Superior temporal gyrus (tissue), 1 donor: ENCODE data around the gene FAM204A.
A peak's percentile ranks its signal among the peaks of the same experiment; 100 is the strongest.

Experiments used
- DNase-seq: peaks from one replicate; pipeline ENCODE4 v3.0.0-alpha.2; 2016; ENCODE audit errors: extremely low spot score

The FAM204A gene

DNA sequence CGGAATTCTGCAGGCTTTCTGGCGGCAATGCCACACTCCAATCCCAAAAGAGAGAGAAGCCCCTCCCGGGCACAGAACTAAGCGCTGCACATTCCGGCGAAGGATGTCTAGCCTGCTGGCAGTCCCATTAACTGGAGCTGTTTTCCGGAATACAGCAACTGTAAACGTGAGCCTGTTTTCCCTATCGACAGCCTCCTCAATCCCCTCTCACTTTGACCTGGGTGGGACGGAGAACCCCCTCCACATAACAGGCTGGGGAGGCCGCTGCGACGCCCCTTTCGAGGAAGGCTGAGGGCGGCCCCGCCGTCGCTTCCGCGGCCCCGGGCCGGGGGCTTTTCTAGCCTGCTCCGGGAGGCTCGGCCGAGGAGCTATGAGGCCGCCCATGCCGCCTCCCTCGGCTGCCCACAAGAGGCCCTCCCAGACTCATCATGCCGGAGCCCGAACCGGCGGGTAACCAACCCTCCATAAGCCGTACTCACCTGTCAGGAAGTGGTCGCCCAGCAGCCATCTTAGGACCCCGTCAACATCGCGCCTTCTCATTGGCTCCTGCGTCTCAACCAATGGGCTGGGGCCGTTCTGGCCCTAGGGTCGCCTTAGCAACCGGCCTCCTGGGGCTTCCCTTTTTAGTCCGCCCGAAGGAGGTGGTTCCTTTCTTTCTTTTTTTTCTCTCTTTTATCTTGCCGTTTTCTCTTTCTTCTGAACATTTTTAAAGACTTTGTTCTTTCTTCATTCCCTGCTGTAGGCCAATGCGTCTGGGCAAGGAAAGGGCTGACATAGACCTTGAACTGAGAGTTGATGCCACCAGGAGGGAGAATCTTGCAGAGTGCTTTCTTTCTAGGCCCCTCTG, at the start of gene FAM204A:
FAM204A (minus strand) TSS at position 534 of the 847 bp plus-strand sequence. CDS start 5,909 bp downstream, outside the sequence.
- DNase-seq = peak; percentile 95

DNA sequence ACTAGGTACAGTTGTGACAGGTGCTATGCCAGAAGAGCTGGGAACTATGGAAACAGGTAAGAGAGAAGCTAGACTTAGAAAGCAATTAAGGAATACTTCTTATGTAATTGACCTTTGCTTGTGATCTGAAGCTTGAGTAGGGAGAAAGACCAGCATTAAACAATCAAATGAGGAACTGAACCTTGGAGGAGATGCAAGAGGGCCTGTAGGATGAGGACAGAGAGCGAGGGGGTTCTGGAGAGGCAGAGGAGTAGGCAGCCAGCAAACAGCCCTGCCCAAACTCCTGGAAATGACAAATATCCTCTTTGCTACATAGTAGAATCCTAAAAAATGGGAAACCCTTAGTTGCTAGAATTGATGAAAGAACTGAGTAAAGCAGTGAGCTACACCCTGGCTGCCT, 41.6 kb upstream of the FAM204A start:
- no peak for DNase-seq

DNA sequence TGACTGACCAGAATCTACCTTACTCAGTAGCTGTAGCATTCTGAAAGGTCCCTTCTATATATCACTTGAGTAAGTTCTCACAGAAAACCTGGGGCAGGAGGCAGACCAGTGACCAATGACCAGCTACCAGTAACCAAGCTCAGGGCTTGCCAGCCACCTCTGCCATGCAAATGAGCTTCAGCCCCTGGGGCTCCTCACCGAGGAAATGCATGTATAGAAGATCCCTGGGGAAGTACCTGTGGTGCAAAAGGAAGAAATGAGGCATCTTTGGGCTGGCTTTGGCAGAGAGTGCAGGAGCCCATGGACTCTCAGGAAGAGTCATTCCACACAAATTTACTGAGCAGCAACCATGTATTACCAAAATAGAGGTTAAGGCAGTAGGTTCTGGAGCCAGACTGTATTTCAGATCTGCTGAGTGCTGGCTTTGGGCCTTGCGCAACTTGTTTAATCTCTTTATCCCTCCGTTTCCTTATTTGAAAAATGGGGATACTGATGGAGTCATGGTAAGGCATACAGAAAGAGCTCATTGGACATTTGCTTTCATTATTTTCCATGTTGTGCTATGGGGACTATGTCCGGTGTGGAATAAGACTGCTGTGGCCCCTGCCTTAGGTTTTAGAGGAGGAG, 41.1 kb upstream of the FAM204A start:
- DNase-seq = no peak

DNA sequence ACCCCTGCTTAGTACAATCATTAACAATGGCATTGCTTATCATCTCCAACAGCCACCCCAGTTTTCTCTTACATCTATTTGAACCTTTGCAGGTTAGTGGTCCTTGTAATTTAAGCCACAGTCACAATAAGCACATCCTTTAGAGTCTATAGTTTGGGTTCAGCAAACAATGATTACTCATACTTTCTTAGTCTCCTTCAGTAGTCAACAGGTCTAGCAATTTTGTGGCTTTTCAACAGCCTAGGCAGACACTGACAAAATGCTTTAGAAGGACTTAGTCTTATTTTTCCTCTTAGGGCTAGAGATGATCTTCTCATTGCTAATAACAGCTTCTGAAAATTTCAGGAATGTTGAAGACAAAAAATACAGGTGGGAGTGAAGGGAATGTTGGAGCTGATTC, 32.3 kb upstream of the FAM204A start:
- no peak for DNase-seq

DNA sequence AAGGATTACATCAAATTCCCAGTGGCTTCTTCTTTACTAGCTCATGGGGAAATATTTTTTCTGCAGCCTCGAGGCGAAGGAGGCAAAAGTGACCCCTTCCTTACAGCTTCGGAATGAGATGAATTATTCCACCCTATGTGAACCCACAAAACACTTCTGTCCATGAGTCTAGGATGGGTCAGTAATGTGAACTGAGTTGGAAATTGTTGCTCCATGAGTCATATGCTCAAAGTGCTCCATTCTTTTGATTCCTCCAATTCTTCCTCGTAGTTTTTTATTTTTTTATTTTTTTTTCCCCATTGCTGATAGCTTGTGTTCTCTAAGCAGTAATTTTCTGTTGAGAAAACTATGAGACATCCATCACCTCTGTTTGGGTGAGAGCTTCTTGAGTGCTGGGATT, 31.7 kb upstream of the FAM204A start:
- no peak for DNase-seq

DNA sequence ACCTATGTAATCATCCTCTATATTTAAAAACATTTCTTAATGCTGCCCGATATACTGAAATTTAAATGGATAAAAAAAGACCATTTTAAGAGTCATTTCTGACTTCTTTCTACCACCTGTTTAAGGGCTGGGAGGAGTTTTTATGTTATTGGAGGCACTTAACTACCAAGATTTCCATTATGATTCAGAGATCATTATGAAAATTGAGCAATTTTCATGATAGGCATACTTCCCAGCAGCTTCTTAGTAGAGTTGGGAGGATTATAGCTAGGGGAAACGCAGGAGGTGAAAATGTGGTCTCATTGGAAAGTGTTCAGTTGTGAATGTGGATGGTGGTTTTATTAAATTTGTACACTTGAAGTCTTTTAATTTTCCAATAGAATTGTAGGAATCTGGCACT, 28.4 kb upstream of the FAM204A start:
- DNase-seq = no peak

DNA sequence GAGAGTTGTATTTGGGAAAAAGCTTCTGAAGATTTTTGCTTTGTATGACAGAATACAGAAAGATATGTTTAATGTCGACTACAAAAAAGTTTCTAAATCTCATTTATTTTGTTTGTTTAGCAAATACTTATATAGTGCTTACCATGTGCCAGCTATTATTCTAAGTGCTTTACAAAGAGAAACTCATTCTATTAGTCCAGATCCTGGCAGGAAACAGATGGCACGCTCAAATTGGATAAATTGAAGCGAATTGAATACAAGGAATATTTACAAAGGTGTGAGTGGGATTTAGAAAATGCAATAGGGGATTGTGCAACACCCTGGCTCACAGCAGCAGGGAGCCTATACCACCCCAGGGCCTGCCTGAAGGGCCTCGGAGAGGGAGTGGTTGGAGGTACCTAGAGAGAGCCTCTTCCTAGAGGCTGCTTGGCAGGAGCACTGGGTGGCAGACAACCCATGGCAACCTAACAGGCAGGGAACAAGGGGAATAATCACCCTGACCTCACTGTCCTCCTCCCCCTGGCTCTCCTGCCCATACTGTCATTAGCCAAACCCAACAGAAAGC, 27.6 kb upstream of the FAM204A start:
- no peak for DNase-seq

DNA sequence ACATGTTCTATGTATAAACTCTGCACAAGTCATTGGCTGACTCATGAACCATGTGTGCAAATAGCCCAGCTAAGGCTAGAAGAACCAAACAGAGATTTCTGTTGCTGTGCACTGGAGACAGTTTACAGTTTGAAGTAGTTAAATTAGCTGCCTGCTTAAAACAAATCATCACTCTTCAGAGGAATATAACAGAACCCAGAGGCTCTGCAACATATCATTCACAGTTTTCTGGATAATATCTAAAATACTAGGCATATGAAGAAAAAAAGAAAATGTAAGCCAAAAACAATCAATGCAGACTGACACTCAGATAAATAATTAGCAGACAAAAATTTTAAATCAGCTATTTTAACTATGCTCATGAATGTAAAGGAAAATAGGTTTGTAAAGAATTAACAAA, 23.6 kb upstream of the FAM204A start:
- DNase-seq = no peak

DNA sequence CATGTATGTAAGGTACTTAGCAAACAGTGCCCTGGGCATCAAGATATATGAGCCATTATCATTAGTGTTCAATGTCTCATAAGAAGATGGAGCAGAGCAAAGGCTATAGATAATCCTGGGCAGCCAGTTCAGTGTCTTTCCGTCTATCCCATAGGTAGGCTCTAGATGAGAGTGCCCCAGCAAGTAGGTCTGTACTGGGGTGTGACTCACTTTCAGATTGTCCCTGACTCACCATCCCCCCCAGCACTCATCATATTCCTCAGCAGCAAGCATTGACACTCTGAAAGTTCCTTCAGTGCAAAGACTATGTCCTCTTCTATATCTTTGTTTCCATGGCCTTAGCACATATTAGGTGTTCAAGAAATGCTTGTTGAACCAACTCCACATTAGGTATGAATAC, 20.0 kb upstream of the FAM204A start:
- no peak for DNase-seq

DNA sequence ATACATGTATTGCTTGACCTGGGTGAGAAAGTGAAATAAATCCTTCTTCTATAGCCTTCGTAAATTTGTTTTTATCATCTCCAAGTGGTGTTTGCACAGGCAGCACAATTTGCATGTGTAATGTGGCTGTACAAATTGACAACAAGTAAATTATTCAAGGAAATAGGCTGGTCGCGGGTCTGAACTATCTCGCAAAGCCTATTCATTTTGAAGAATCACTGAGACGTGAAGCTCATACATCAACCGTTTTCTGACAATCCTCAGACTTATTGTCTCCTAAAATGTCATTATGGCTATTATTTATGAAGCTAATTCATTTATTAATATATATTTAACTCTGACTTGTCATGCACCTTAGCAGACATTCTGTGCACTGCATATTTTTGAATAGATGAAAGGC, 16.2 kb upstream of the FAM204A start:
- no peak for DNase-seq

DNA sequence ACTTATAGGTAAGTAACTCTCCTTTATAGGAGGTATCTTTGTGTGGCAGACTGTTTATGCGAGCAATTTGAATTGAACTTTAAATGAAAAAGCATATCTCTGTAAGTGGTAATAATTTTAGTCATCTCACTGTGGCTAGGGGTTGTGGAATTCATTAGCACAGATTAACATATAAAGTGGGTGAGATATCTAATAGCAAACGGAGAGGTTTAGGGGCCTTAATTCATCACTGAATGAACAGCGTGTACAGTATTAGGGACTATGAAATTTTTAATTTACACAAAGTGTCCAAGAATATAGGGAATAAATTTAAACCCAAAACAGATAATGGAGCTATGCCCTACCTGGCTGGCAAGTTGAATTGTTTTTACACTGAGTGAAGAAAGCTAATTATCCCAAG, 15.7 kb upstream of the FAM204A start:
- no peak for DNase-seq

DNA sequence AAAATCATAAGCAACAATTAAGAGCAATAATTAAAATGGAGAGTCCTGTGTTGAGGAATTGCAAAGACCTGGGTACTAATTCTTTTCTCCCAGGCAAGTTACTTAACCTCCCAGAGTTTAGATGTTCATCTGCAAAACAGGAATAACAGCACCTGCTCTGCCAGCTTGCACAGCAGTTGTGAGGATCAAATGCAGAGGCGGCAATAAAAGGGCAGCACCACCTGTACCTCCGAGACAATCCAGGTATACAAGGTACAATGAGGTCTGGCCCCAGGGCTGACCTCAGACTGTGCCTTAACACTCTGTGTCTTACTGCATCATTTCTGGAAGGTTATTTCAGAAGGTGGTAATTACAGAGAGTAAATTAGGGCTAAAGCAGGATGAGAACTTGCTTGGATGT, 14.5 kb upstream of the FAM204A start:
- DNase-seq = no peak

DNA sequence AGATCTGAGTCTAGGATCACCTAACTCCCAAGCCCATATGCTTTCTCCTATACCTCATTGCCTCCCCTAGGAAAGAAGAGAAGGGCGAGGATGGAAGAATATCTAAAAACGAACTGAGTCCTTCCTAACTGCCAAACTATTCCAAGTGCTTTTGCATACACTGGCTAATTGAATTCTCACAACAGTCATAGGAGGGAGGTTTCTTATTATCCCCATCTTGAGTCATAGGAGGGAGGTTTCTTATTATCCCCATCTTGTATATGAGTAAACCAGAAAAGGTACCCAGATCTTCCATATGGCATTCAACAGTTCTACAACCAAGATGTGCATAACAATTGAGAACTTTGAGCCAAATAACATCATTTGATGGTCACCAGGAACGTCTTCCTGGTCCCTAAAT, 13.1 kb upstream of the FAM204A start:
- no peak for DNase-seq

DNA sequence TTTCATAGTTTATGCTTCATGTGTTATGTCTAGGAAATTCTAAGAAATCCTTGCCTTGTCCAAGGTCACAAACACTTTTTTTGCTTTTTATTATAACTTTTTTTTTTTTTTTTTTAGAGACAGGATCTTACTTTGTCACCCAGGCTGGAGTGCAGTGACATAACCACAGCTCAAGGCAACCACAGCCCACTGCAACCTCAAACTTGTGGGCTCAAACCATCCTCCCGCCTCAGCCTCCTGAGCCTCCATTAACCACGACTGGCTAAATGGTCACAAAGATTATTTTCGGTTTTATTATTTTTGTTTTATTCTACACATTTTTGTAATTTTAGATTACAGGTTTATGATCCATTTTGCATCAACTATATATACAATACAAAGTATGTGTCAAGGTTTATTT, 7.1 kb upstream of the FAM204A start:
- DNase-seq = no peak

DNA sequence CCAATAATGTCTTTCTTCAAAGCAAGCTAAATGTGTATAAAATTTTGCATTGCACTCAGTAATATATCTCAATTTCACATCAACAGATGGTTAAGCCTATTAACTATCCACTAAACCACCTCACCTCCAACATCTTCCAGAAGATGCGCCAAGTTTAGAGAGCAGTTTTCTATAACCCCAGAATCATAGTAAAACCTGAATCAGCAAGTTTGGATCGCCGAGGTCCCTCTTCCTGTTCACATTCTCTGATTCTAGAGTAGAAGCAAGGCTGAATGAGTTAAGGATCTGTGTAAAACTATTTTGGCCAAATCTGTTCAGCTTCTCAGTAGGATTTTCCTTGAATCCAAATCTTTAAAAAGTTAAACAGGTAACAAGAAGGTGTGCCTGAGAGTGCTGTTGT, 1.4 kb upstream of the FAM204A start:
- no peak for DNase-seq

DNA sequence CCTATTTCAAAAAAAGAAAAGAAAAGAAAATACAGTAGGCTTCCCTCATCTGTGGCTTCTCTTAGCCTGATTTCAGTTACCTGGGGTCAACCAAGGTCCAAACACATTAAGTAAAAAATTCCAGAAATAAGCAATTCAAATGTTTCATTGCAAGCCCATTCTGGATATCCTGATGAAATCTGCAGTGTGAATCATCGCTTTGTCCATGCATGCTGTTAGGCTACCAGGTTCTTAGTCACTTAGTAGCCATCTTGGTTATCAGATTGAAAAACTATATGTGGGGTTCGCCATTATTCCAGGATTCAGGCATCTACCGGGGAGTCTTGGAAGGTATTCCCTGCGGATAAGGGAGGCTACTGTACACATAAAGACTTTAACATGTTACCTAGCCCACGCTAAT, 991 bp upstream of the FAM204A start:
- DNase-seq = no peak

DNA sequence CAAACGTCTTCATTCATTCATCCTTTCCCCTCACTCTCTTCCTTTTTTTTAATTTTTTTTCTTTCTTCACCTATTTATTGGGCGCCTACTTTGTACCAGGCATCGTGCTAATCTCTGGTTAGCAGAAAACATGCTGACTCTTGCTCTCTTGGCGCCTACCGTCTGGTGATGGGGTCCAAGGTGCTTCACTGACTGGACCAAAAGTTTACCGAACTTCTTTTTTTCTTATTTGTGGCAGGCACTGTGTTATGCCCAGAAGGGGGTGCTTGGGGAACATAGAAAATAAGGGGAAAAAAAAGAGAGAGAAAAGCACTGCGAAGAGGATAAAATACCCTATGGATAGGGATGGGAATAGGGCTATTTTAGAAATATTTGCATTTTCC, 505 bp upstream of the FAM204A start:
- DNase-seq = no peak

DNA sequence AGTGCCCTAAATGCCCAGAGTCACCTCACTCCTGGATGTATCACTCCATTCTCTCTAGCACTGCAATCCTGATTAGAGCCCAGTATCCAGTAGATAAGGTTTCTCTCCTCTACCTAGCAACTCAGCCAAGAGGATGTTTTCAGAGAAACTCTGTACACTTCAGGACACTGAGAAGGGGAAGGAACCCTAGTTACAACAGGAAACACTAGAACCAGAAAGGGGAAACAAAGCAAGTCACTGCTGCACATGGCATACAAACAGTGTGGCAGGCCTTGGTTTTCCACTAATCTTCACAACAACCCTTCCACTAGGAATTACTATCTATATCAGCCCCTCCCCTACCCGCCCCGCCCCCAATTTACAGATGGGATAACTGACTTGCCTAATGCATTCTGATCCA, 1.6 kb downstream of the FAM204A start:
- no peak for DNase-seq

DNA sequence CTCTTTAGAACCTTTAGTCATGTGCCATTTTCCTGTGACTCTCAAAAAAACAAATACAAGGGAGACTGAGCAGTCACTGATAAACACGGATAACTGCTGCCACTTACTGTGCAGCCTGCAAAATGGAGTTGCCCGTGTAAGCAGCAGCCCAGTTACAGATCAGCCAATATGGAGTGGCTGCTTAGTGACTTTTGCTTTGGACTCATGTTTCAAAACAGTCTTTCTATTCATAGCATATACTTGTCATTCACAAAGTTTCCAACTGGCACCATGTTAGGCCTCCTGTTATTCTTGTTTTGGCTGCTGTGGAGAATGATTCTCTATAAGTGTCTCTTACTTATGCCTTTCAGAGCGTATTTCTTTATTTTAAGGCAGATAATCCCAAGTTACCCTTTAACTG, 3.0 kb downstream of the FAM204A start:
- DNase-seq = no peak

DNA sequence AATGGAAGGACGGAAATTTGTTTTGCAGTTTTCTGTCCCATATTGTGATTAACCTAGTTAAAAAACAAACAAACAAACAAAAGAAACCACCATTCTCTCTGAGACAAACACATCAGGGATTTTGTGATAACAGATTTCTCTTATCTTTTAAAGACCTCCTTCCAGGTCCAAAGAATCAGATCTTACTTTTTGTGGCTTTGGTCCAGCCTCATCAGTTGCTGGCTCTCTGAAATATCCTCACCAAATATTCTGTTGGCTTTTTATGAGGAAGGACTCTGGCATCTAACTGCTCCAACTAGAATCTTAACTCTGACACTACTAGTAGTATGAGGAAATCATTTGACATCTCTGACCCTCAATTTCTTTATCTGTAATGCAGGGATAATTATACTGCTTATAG, 4.8 kb downstream of the FAM204A start:
- no peak for DNase-seq

DNA sequence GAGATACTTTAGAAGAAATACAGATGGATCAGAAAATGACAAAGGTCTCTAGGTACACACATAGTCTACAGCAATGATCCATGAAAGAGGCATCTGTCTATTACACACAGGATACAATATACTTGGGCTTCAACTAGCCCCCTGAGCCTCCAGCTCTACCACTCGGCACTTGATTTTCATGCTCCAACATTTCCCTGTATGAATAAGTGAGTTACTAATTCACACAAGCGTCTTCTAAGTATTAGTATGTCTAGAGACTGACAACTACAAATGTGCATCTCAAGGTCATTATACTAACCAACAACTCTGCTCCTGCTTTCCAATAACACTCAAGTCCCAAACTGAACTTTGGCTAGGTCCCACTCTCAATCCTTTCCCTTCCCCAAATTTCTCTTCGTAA, 8.3 kb downstream of the FAM204A start:
- no peak for DNase-seq

DNA sequence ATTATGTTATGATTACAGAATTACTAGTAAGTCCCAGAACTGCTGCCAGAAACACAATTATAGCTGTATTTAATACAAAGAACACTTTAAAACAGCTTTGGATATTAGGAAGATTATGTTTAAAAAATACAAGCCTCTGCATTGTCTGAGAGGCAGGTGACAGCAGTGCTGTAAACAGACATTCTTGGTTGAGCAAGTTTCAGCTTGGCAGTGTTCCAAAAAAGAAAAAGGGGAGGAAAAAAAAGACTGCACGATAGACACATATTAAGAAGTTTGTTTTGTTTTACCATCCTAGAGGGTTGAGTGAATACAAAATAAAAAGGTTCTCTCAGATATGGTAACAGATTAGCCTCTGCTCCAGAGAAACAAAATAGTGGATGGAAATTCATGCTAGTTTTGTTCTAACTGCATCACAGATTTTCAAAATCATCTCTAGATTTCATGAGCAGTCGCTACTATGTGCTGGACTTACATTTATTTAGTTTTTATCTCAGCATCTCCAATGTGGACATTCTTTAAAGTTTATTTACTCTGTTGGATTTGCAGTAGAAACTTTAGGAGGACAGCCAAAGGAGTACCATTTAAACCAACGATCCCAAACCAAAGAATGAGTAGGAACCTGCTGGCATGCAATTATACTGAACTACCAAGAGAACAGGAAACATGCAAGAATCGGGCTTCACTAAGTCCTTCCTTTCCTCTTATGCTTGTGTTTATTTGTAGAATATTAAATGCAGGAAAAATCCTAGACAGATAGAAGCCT, 9.0 kb downstream of the FAM204A start:
- no peak for DNase-seq

DNA sequence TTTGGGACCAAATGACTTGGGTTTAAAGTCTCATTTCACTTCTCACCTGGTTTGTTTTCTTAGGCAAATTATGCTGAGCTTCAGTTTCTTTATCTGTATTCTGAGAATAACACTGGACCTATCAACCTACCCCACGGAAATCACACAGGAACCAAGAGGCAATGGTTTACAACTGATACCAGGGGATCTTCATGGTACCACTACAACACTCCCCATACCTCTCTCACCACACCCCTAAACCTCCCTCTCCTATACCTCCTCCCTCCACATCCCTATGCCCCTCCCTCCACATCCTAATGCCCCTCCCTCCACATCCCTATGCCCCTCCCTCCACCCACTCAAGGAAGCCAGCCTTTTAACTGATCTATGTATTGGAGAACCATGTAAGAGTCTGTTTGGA, 9.9 kb downstream of the FAM204A start:
- no peak for DNase-seq
